Neural cell (in vitro differentiated cells): ENCODE measurements around the gene CFAP47. TPM values are rescaled to one million over a fixed set of nuclear protein-coding genes. Genes with fewer than 3 reads are reported as not detected.

Experiments
- H2AFZ ChIP-seq: fragments of 200-600, 300-800 bp; sonication (generic), shearing (Covaris generic); 2 replicates; pipeline ENCODE4 v1.6.0; 2014; ENCODE audit warnings: low read depth, mild to moderate bottlenecking, antibody characterized with exemption, low read length, moderate library complexity
- H3F3A ChIP-seq: fragments of 200-600 bp; shearing (Covaris generic); 2 replicates; pipeline ENCODE4 v1.6.1; 2016; ENCODE audit warnings: mild to moderate bottlenecking, moderate library complexity, mixed read lengths, antibody characterized with exemption, low read length; ENCODE audit not compliant: insufficient read depth, poor library complexity, severe bottlenecking
- H3K27ac ChIP-seq: fragments of 200-600, 300-800 bp; sonication (generic), shearing (Covaris generic); 2 replicates; pipeline ENCODE4 v1.5.1; 2014; ENCODE audit warnings: mild to moderate bottlenecking, low read length, moderate library complexity
- H3K27me3 ChIP-seq: fragments of 300-800, 200-600 bp; sonication (generic), shearing (Covaris generic); 2 replicates; pipeline ENCODE4 v1.6.0; 2014; ENCODE audit warnings: mild to moderate bottlenecking, low read depth, low read length, moderate library complexity; ENCODE audit not compliant: insufficient read depth
- H3K36me3 ChIP-seq: fragments of 300-800, 200-600 bp; sonication (generic), shearing (Covaris generic); 2 replicates; pipeline ENCODE4 v1.5.1; 2014; ENCODE audit warnings: mild to moderate bottlenecking, antibody characterized with exemption, low read length, moderate library complexity; ENCODE audit not compliant: insufficient read depth
- H3K4me2 ChIP-seq: fragments of 300-800, 200-600 bp; sonication (generic), shearing (Covaris generic); 2 replicates; pipeline ENCODE4 v1.6.0; 2014; ENCODE audit warnings: mild to moderate bottlenecking, low read length
- H3K4me3 ChIP-seq: fragments of 300-800, 200-600 bp; sonication (generic), shearing (Covaris generic); 2 replicates; pipeline ENCODE4 v1.5.1; 2014; ENCODE audit warnings: mild to moderate bottlenecking, low read length, moderate library complexity
- H3K79me2 ChIP-seq: fragments of 200-600 bp; shearing (Covaris generic); replicated peaks from 2 replicates; pipeline ENCODE4 v1.6.0; 2014; ENCODE audit warnings: mild to moderate bottlenecking, low read length, moderate library complexity; ENCODE audit not compliant: insufficient read depth
- H3K9ac ChIP-seq: fragments of 300-800, 200-600 bp; sonication (generic), shearing (Covaris generic); 2 replicates; pipeline ENCODE4 v1.6.1; 2016; ENCODE audit warnings: mild to moderate bottlenecking, low read length, mixed read lengths
- H3K9me2 ChIP-seq: fragments of 200-600 bp; shearing (Covaris generic); 2 replicates; pipeline ENCODE4 v1.6.1; 2016; ENCODE audit warnings: mild to moderate bottlenecking, low read length, mixed read lengths; ENCODE audit not compliant: insufficient read depth
- H3K9me3 ChIP-seq: fragments of 200-600, 300-800 bp; sonication (generic), shearing (Covaris generic); 2 replicates; pipeline ENCODE4 v1.6.1; 2016; ENCODE audit warnings: mild to moderate bottlenecking, mixed run types, low read length, moderate library complexity, mixed read lengths
- H4K20me1 ChIP-seq: fragments of 200-600 bp; shearing (Covaris generic); 2 replicates; pipeline ENCODE4 v1.6.1; 2016; ENCODE audit warnings: mild to moderate bottlenecking, mixed run types; ENCODE audit not compliant: insufficient read depth
- CTCF ChIP-seq: fragments of 450-650 bp; IDR thresholded peaks from 2 replicates; pipeline ENCODE4 v1.5.1; 2014; ENCODE audit warnings: antibody characterized with exemption, mild to moderate bottlenecking, moderate library complexity; ENCODE audit not compliant: poor library complexity, severe bottlenecking
- EP300 ChIP-seq: fragments of 450-650 bp; conservative IDR thresholded peaks from 2 replicates; pipeline ENCODE4 v1.6.1; 2014; ENCODE audit warnings: antibody characterized with exemption, mild to moderate bottlenecking, moderate library complexity; ENCODE audit not compliant: poor library complexity, severe bottlenecking
- EZH2 ChIP-seq: fragments of 200-600, 300-800 bp; shearing (Covaris generic), sonication (generic); IDR thresholded peaks from 2 replicates; pipeline ENCODE4 v1.6.1; 2014; ENCODE audit warnings: antibody characterized with exemption, low read length, borderline replicate concordance, mild to moderate bottlenecking; ENCODE audit not compliant: insufficient read depth, poor library complexity, severe bottlenecking
- MXI1 ChIP-seq: fragments of 450-650 bp; conservative IDR thresholded peaks from 2 replicates; pipeline ENCODE4 v1.6.1; 2014; ENCODE audit warnings: antibody characterized with exemption, mild to moderate bottlenecking; ENCODE audit not compliant: poor library complexity, severe bottlenecking
- POLR2AphosphoS5 ChIP-seq: IDR thresholded peaks from 2 replicates; pipeline ENCODE4 v1.6.1; 2012
- RAD21 ChIP-seq: fragments of 450-650 bp; conservative IDR thresholded peaks from 2 replicates; pipeline ENCODE4 v1.6.1; 2014; ENCODE audit warnings: antibody characterized with exemption, mild to moderate bottlenecking, moderate library complexity
- SMC3 ChIP-seq: fragments of 450-650 bp; conservative IDR thresholded peaks from 2 replicates; pipeline ENCODE4 v1.6.1; 2014; ENCODE audit warnings: antibody characterized with exemption, mild to moderate bottlenecking, moderate library complexity; ENCODE audit not compliant: poor library complexity
- TAF1 ChIP-seq: IDR thresholded peaks from 2 replicates; pipeline ENCODE4 v1.6.1; 2012; ENCODE audit warnings: low read depth
- polyA plus RNA-seq: library from polyadenylated mRNA; depleted of rRNA; stranded (reverse); fragments of >200 nt; gene quantifications from 2 replicates; pipeline ENCODE4 v1.2.3, GENCODE V29; 2014
- TF ChIP-seq, protein P1 (sequence below): IDR thresholded peaks from 2 replicates; pipeline ENCODE4 v1.6.1; 2012; ENCODE audit warnings: borderline replicate concordance

The CFAP47 gene
- polyA plus RNA-seq, 1 donor from 2014 or later = not detected

- Histone ChIP-seq H3K27ac (no peak overlapping the region), H3K4me2 (no peak overlapping the region), H3K4me3 (no peak overlapping the region), H3K27me3 (no peaks in the 10 kb centered on the region), H3K9ac (no peak overlapping the region), H3K9me3 (no peaks in the 10 kb centered on the region), H3K79me2 (no peaks in the 10 kb centered on the region), H3K36me3 (no peaks in the 10 kb centered on the region), H4K20me1 (no peaks in the 10 kb centered on the region), H3K9me2 (no peaks in the 10 kb centered on the region), H2AFZ (no peak overlapping the region), H3F3A (no peaks in the 10 kb centered on the region)
- TF ChIP-seq EP300 (no peak), CTCF (no peak), SMC3 (no peak), EZH2 (no peak), MXI1 (no peak), TAF1 (no peak), RAD21 (no peak), POLR2AphosphoS5 (no peak)
- TF ChIP-seq, protein P1, sequence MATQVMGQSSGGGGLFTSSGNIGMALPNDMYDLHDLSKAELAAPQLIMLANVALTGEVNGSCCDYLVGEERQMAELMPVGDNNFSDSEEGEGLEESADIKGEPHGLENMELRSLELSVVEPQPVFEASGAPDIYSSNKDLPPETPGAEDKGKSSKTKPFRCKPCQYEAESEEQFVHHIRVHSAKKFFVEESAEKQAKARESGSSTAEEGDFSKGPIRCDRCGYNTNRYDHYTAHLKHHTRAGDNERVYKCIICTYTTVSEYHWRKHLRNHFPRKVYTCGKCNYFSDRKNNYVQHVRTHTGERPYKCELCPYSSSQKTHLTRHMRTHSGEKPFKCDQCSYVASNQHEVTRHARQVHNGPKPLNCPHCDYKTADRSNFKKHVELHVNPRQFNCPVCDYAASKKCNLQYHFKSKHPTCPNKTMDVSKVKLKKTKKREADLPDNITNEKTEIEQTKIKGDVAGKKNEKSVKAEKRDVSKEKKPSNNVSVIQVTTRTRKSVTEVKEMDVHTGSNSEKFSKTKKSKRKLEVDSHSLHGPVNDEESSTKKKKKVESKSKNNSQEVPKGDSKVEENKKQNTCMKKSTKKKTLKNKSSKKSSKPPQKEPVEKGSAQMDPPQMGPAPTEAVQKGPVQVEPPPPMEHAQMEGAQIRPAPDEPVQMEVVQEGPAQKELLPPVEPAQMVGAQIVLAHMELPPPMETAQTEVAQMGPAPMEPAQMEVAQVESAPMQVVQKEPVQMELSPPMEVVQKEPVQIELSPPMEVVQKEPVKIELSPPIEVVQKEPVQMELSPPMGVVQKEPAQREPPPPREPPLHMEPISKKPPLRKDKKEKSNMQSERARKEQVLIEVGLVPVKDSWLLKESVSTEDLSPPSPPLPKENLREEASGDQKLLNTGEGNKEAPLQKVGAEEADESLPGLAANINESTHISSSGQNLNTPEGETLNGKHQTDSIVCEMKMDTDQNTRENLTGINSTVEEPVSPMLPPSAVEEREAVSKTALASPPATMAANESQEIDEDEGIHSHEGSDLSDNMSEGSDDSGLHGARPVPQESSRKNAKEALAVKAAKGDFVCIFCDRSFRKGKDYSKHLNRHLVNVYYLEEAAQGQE = no peak
These were observed 346.6 kb downstream of the CFAP47 start for GRCh38 chrX:36266155-36266554.

DNA sequence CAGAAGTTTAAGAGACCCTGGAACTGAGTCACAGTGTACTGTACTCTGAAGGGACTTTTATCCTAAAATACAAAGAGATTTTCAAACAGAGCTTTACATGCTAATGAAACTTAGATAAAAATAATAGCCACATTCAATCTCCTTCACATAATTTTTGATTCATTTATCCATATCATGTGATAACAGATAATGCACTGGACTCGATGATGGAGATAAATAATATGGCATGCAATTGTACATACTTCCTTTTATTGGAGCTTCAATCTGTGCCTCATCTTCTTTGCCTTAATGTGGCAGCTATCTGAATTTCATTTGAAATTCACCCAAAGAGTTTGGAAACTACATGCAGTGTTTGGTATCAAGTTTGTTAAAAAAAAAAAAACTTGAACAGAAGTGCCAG lies 390.6 kb downstream of the CFAP47 start:
- H3K9ac ChIP-seq = no peak overlapping the region
- H3K4me3 ChIP-seq = no peak overlapping the region
- no peaks in the 10 kb centered on the region for H3F3A ChIP-seq
- no peaks in the 10 kb centered on the region for H3K79me2 ChIP-seq
- H3K9me3 ChIP-seq = no peaks in the 10 kb centered on the region
- TF ChIP-seq EZH2 (no peak), SMC3 (no peak), POLR2AphosphoS5 (no peak), CTCF (no peak), MXI1 (no peak), RAD21 (no peak), EP300 (no peak), TAF1 (no peak)
- TF ChIP-seq, protein P1 = no peak
- no peak overlapping the region for H2AFZ ChIP-seq
- no peak overlapping the region for H3K4me2 ChIP-seq
- H3K36me3 ChIP-seq = no peaks in the 10 kb centered on the region
- H3K9me2 ChIP-seq = no peaks in the 10 kb centered on the region
- no peaks in the 10 kb centered on the region for H4K20me1 ChIP-seq
- no peak overlapping the region for H3K27ac ChIP-seq
- no peaks in the 10 kb centered on the region for H3K27me3 ChIP-seq
